NT2/D1 (cell line): ENCODE results near the gene ZNF536.

Experiments
- SUZ12 ChIP-seq: IDR thresholded peaks from 2 replicates; pipeline ENCODE4 v1.6.1; 2011; ENCODE audit not compliant: insufficient read length, insufficient read depth; ENCODE audit errors: extremely low read depth
- YY1 ChIP-seq: IDR thresholded peaks from 2 replicates; pipeline ENCODE4 v1.6.1; 2011; ENCODE audit not compliant: insufficient read length, insufficient read depth
- ZNF274 ChIP-seq: IDR thresholded peaks from 2 replicates; pipeline ENCODE4 v1.6.1; 2011; ENCODE audit warnings: mild to moderate bottlenecking, low read depth, low read length

- TF ChIP-seq ZNF274 (no peak), SUZ12 (no peak), YY1 (no peak)
These were observed 175.1 kb downstream of the ZNF536 start for GRCh38 chr19:30547246-30547645.
